ENCODE data around the gene ATP1B3.

ATP1B3 gene

DNA sequence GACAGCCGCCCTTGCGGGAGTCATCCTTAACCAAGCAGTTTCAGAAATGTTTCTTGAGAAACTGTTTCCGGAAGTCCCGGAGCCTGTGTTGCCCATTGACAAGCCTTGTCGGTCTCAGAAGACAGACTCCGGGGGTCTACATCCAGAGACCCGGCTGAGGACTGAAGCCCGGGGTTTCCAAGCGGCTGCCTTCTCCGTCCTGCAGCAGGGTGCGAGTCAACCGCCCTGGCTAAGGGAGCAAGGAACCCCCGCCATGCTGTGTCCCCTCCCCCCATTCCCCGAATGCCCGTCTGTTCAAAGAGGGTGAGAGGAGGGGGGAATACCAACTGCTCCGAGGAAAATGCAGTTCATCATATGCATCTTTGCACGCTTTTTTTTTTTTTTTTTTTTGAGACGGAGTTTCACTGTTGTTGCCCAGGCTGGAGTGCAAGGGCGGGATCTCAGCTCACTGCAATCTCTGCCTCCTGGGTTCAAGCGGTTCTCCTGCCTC is 61.6 kb downstream of the ATP1B3 start:
- TF ChIP-seq CTCF (IDR thresholded peaks at IDR 0.05; ENCODE audit: low read depth, low read length, missing control alignments) = no peak
- in situ Hi-C loops (cut with HindIII; ENCODE audit: low sequenced_read_pairs) = no loop called here
- no peak overlapping the region for H3K4me3 ChIP-seq (ENCODE audit: low read depth, low read length)
- DNase-seq (ENCODE audit: low read depth) = no peak

DNA sequence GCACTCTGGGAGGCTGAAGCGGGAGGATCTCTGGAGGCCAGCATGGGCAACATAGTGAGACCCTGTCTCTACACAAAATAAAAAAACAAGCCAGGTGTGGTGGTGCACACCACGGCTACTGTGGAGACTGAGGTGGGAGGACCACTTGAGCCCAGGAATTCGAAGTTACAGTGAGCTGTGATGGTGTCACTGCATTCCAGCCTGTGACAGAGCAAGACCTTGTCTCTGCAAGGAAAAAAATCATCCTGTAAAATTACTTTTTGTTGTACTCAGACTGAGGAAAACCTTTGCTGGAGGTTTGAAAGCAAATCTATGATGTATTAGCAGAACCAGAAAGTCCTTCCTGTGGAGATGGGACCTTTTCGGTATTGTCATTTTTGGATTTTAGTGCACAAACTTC is 63.3 kb downstream of the ATP1B3 start:
- no peak for DNase-seq (ENCODE audit: low read depth)
- no peak overlapping the region for H3K4me3 ChIP-seq (ENCODE audit: low read depth, low read length)
- in situ Hi-C loops (cut with HindIII; ENCODE audit: low sequenced_read_pairs) = no loop called here
- no peak for TF ChIP-seq CTCF (IDR thresholded peaks at IDR 0.05; ENCODE audit: low read depth, low read length, missing control alignments)

DNA sequence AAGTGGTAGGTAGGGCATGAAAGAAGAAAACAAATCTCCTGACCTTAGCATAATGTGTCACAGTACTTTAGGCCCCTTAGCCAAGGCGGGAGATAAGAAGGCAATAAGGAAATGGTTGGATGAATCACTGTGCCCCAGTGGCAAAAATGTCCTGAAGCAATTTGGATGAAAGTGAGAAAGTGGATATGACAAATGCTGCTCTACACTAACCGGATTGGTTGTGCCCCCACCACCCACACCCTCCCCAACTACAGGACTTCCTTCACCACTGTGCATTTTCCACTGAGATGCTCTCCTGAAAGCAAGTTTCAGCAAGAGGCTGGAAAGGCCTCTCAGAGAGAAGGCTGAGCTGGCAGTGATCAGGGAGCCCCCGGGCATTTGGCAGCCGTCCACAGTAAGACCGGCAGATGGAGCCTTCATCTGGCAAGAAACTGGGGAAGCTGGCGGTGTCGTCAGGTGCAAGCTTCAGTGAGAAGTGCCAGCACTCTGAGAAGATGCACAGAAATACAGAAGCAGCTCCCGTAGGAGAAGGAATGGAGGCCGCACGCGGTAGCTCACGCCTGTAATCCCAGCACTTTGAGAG is 63.8 kb downstream of the ATP1B3 start:
- no peak for TF ChIP-seq CTCF (IDR thresholded peaks at IDR 0.05; ENCODE audit: low read depth, low read length, missing control alignments)
- H3K4me3 ChIP-seq (ENCODE audit: low read depth, low read length) = no peak overlapping the region
- in situ Hi-C loops (cut with HindIII; ENCODE audit: low sequenced_read_pairs) = no loop called here
- DNase-seq (ENCODE audit: low read depth) = no peak

- H3K4me3 ChIP-seq (ENCODE audit: low read depth, low read length) = no peak overlapping the region
- in situ Hi-C loops (cut with HindIII; ENCODE audit: low sequenced_read_pairs) = no loop called here
- TF ChIP-seq CTCF (IDR thresholded peaks at IDR 0.05; ENCODE audit: low read depth, low read length, missing control alignments) = no peak
- DNase-seq (ENCODE audit: low read depth) = no peak
Measured at GRCh38 chr3:141941093-141941492, 64.7 kb downstream of the ATP1B3 start.

DNA sequence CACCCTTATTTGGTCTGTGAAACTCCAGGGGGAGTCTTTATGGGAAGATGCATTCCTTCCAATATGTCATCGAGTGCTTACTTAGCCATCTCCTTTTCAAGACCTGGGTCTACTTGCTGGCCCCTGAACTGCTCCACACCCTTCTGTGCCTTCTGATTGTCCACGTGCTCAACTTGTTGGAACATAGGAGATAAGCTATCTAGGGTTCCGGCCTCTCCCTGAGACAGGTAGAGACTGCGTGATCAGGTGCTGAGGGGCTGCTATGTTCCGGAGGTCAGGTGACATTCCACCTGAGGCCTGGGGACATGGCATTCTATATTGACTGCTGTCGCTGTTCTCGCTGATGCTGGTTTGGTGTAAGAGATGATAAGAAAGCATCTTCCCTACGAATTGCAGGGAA is 65.6 kb downstream of the ATP1B3 start:
- in situ Hi-C loops (cut with HindIII; ENCODE audit: low sequenced_read_pairs) = no loop called here
- TF ChIP-seq CTCF (IDR thresholded peaks at IDR 0.05; ENCODE audit: low read depth, low read length, missing control alignments) = no peak
- no peak for DNase-seq (ENCODE audit: low read depth)
- no peak overlapping the region for H3K4me3 ChIP-seq (ENCODE audit: low read depth, low read length)

- in situ Hi-C loops (cut with HindIII; ENCODE audit: low sequenced_read_pairs) = no loop called here
- no peak for DNase-seq (ENCODE audit: low read depth)
- no peak overlapping the region for H3K4me3 ChIP-seq (ENCODE audit: low read depth, low read length)
- TF ChIP-seq CTCF (IDR thresholded peaks at IDR 0.05; ENCODE audit: low read depth, low read length, missing control alignments) = no peak
Measured at GRCh38 chr3:141945726-141946485, 69.5 kb downstream of the ATP1B3 start.

Data from astrocyte of the cerebellum (primary cell).